Measurements from ENCODE around the gene SLC23A3.

SLC23A3 gene

GRCh38 chr2:219116776-219117646, 52.8 kb downstream of the SLC23A3 start:
- Histone ChIP-seq H3K27me3 (ENCODE audit: insufficient read depth, low read length) (no peaks in the 10 kb centered on the region), H3K4me3 (ENCODE audit: low read length) (no peak overlapping the region), H3K36me3 (ENCODE audit: insufficient read depth, low read length) (no peaks in the 10 kb centered on the region), H2AFZ (ENCODE audit: low read depth, low read length) (no peak overlapping the region), H3K4me1 (ENCODE audit: insufficient read depth, low read length) (no peaks in the 10 kb centered on the region), H3K9me3 (ENCODE audit: low read length) (no peaks in the 10 kb centered on the region)

- peaks cover 7% of the 10 kb centered on the region for H3K4me1 ChIP-seq (ENCODE audit: insufficient read depth, low read length)
- no peaks in the 10 kb centered on the region for H3K36me3 ChIP-seq (ENCODE audit: insufficient read depth, low read length)
- no peak overlapping the region for H2AFZ ChIP-seq (ENCODE audit: low read depth, low read length)
- no peaks in the 10 kb centered on the region for H3K27me3 ChIP-seq (ENCODE audit: insufficient read depth, low read length)
- no peak overlapping the region for H3K4me3 ChIP-seq (ENCODE audit: low read length)
- H3K9me3 ChIP-seq (ENCODE audit: low read length): no peaks in the 10 kb centered on the region
Measured at GRCh38 chr2:219112651-219113338, 57.0 kb downstream of the SLC23A3 start.

DNA sequence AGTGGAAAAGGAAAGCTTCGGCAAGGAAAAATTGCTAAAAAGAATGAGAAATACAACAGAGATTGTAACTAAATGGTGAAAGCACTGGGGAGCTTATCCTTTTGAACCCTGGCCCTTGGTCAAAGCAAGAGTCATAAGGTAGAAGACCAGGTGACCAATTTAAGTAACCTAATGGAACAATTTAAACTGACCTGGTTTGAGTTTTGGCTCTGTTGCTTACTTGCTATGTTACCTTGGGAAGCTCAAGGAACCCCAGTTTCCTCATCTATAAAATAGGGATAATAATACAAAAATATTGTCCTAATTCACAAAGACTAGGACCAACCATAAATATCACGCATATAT, 57.8 kb downstream of the SLC23A3 start:
- peaks cover 7% of the 10 kb centered on the region for H3K4me1 ChIP-seq (ENCODE audit: insufficient read depth, low read length)
- H3K36me3 ChIP-seq (ENCODE audit: insufficient read depth, low read length): no peaks in the 10 kb centered on the region
- H3K9me3 ChIP-seq (ENCODE audit: low read length): no peaks in the 10 kb centered on the region
- no peak overlapping the region for H2AFZ ChIP-seq (ENCODE audit: low read depth, low read length)
- no peaks in the 10 kb centered on the region for H3K27me3 ChIP-seq (ENCODE audit: insufficient read depth, low read length)
- no peak overlapping the region for H3K4me3 ChIP-seq (ENCODE audit: low read length)

Data from neuron (in vitro differentiated cells).